ENCODE data around the gene PERCC1. TPM values are rescaled to one million over a fixed set of nuclear protein-coding genes. Genes with fewer than 3 reads are reported as not detected.

Gene PERCC1
- total RNA-seq, 1 experiment from 2014 or later, result not detected

GRCh38 chr16:1443980-1444729 is 13.3 kb downstream of the PERCC1 start, which contains the start of gene CCDC154:
TSS of gene CCDC154 (minus strand) at chr16:1444556. CDS start at chr16:1444322, 234 bp downstream.
- no TSS peak for BruUV-seq (replicated peaks)
- DNase-seq (ENCODE audit: low spot score), result no peak
- intact Hi-C loops (cut with micrococcal nuclease; ENCODE audit: unreplicated experiment), result no loop called here
- no peak within 1 kb of the TSS for H3K4me3 ChIP-seq (ENCODE audit: low read depth, low read length, poor library complexity, severe bottlenecking)
- no peaks in the 10 kb centered on the region for H3K9me3 ChIP-seq (ENCODE audit: low read depth, low read length, poor library complexity, severe bottlenecking)
- H3K27ac ChIP-seq (ENCODE audit: low read depth, low read length, poor library complexity, severe bottlenecking), result no peak within 1 kb of the TSS
- TF ChIP-seq CTCF (conservative IDR thresholded peaks at IDR 0.05; ENCODE audit: low read depth, low read length) (no peak), EZH2 (IDR thresholded peaks at IDR 0.05; ENCODE audit: borderline replicate concordance, low read depth, low read length, poor library complexity, severe bottlenecking) (no peak)
- no peaks in the 10 kb centered on the region for H3K4me1 ChIP-seq (ENCODE audit: insufficient read depth, low read length, poor library complexity, severe bottlenecking)
- no peaks in the 10 kb centered on the region for H3K36me3 ChIP-seq (ENCODE audit: insufficient read depth, low read length, poor library complexity, severe bottlenecking)
- POLR2A ChIA-PET (ENCODE audit: low non-redundant PET), result interaction anchor here (0.6 kb wide), 1 partner anchor 178 kb away, joined by 4 read pairs; no protein-coding TSS in a partner anchor
- no peaks in the 10 kb centered on the region for H3K27me3 ChIP-seq (replicated peaks; ENCODE audit: insufficient read depth, low read depth, low read length, poor library complexity)
- CTCF ChIA-PET, result no interaction called here

GRCh38 chr16:1444730-1445517 is 14.0 kb downstream of the PERCC1 start:
- CTCF ChIA-PET, result no interaction called here
- no peak for DNase-seq (ENCODE audit: low spot score)
- intact Hi-C loops (cut with micrococcal nuclease; ENCODE audit: unreplicated experiment), result no loop called here
- TF ChIP-seq EZH2 (IDR thresholded peaks at IDR 0.05; ENCODE audit: borderline replicate concordance, low read depth, low read length, poor library complexity, severe bottlenecking), result no peak
- no peak for TF ChIP-seq CTCF (conservative IDR thresholded peaks at IDR 0.05; ENCODE audit: low read depth, low read length)
- Histone ChIP-seq H3K9me3 (ENCODE audit: low read depth, low read length, poor library complexity, severe bottlenecking) (no peaks in the 10 kb centered on the region), H3K4me1 (ENCODE audit: insufficient read depth, low read length, poor library complexity, severe bottlenecking) (no peaks in the 10 kb centered on the region), H3K27ac (ENCODE audit: low read depth, low read length, poor library complexity, severe bottlenecking) (no peak overlapping the region), H3K27me3 (replicated peaks; ENCODE audit: insufficient read depth, low read depth, low read length, poor library complexity) (no peaks in the 10 kb centered on the region), H3K4me3 (ENCODE audit: low read depth, low read length, poor library complexity, severe bottlenecking) (no peak overlapping the region), H3K36me3 (ENCODE audit: insufficient read depth, low read length, poor library complexity, severe bottlenecking) (no peaks in the 10 kb centered on the region)
- no TSS peak for BruUV-seq (replicated peaks)
- POLR2A ChIA-PET (ENCODE audit: low non-redundant PET), result no interaction called here

GRCh38 chr16:1445518-1446203 is 14.8 kb downstream of the PERCC1 start:
- H3K4me3 ChIP-seq (ENCODE audit: low read depth, low read length, poor library complexity, severe bottlenecking), result no peak overlapping the region
- no peak overlapping the region for H3K27ac ChIP-seq (ENCODE audit: low read depth, low read length, poor library complexity, severe bottlenecking)
- intact Hi-C loops (cut with micrococcal nuclease; ENCODE audit: unreplicated experiment), result no loop called here
- H3K4me1 ChIP-seq (ENCODE audit: insufficient read depth, low read length, poor library complexity, severe bottlenecking), result no peaks in the 10 kb centered on the region
- H3K27me3 ChIP-seq (replicated peaks; ENCODE audit: insufficient read depth, low read depth, low read length, poor library complexity), result no peaks in the 10 kb centered on the region
- H3K36me3 ChIP-seq (ENCODE audit: insufficient read depth, low read length, poor library complexity, severe bottlenecking), result peaks cover under 1% of the 10 kb centered on the region
- CTCF ChIA-PET, result no interaction called here
- BruUV-seq (replicated peaks), result no TSS peak
- no peaks in the 10 kb centered on the region for H3K9me3 ChIP-seq (ENCODE audit: low read depth, low read length, poor library complexity, severe bottlenecking)
- POLR2A ChIA-PET (ENCODE audit: low non-redundant PET), result no interaction called here
- DNase-seq (ENCODE audit: low spot score), result no peak
- no peak for TF ChIP-seq EZH2 (IDR thresholded peaks at IDR 0.05; ENCODE audit: borderline replicate concordance, low read depth, low read length, poor library complexity, severe bottlenecking)

All from A673 (cell line).